Keratinocyte (primary cell): ENCODE results near the gene GOLGB1. TPM values are rescaled to one million over a fixed set of nuclear protein-coding genes. Genes with fewer than 3 reads are reported as not detected.

Experiments used
- DNase-seq: peaks from one replicate; pipeline ENCODE4 v3.0.0-alpha.2; 2011; ENCODE audit warnings: low read depth, missing footprints, low spot score
- FAIRE-seq: peaks from 2 replicates; lab custom pipeline; 2011; peaks lifted over from hg19 to GRCh38; lab: Jason Lieb, UNC
- H2AFZ ChIP-seq: 2 replicates; pipeline ENCODE4 v1.6.0; 2012; ENCODE audit warnings: low read length, control low read depth, inconsistent platforms; ENCODE audit not compliant: control insufficient read depth
- H3K27ac ChIP-seq: 2 replicates; pipeline ENCODE4 v1.5.1; 2011; ENCODE audit warnings: low read length; ENCODE audit not compliant: control insufficient read depth, insufficient read depth
- H3K27me3 ChIP-seq: 3 replicates; pipeline ENCODE4 v1.6.0; 2011; ENCODE audit warnings: low read length; ENCODE audit not compliant: control insufficient read depth, insufficient read depth; ENCODE audit errors: extremely low read depth
- H3K36me3 ChIP-seq, 2 experiments: 2 replicates in 1 of 2; 3 replicates in 1 of 2; pipeline ENCODE4 v1.5.1; 2011; ENCODE audit warnings: low read length in 2 of 2, mild to moderate bottlenecking in 1 of 2; ENCODE audit not compliant: control insufficient read depth in 2 of 2, insufficient read depth in 2 of 2; ENCODE audit errors: extremely low read depth in 1 of 2
- H3K4me1 ChIP-seq: 3 replicates; pipeline ENCODE4 v1.5.1; 2011; ENCODE audit warnings: low read length; ENCODE audit not compliant: control insufficient read depth, insufficient read depth; ENCODE audit errors: extremely low read depth
- H3K4me2 ChIP-seq: 3 replicates; pipeline ENCODE4 v1.6.0; 2011; ENCODE audit warnings: low read depth, low read length; ENCODE audit not compliant: control insufficient read depth, insufficient read depth; ENCODE audit errors: extremely low read depth
- H3K4me3 ChIP-seq, 3 experiments: fragments of 200-600 bp in 1 of 3; sonication (generic) in 1 of 3; 2 replicates in 2 of 3; 3 replicates in 1 of 3; pipeline ENCODE4 v1.5.1; 2011 to 2016; ENCODE audit warnings: low read length in 3 of 3, mild to moderate bottlenecking in 3 of 3, control low read depth in 2 of 3, inconsistent platforms in 1 of 3, low read depth in 1 of 3, mixed read lengths in 1 of 3, mixed run types in 1 of 3, moderate library complexity in 1 of 3; ENCODE audit not compliant: control insufficient read depth in 2 of 3, insufficient read depth in 2 of 3; ENCODE audit errors: extremely low read depth in 1 of 3
- H3K79me2 ChIP-seq: 2 replicates; pipeline ENCODE4 v1.6.0; 2012; ENCODE audit warnings: low read length; ENCODE audit not compliant: control insufficient read depth, insufficient read depth
- H3K9ac ChIP-seq: 3 replicates; pipeline ENCODE4 v1.6.0; 2011; ENCODE audit warnings: low read length; ENCODE audit not compliant: control insufficient read depth, insufficient read depth; ENCODE audit errors: extremely low read depth
- H3K9me1 ChIP-seq: 3 replicates; pipeline ENCODE4 v1.6.0; 2011; ENCODE audit warnings: low read length; ENCODE audit not compliant: control insufficient read depth, insufficient read depth; ENCODE audit errors: extremely low read depth
- H3K9me3 ChIP-seq: 2 replicates; pipeline ENCODE4 v1.5.1; 2012; ENCODE audit warnings: low read depth, low read length; ENCODE audit not compliant: control insufficient read depth
- H4K20me1 ChIP-seq: 3 replicates; pipeline ENCODE4 v1.6.0; 2011; ENCODE audit warnings: low read length; ENCODE audit not compliant: control insufficient read depth, insufficient read depth; ENCODE audit errors: extremely low read depth
- CTCF ChIP-seq, 3 experiments: IDR thresholded peaks in 1 of 3; conservative IDR thresholded peaks in 1 of 3; optimal IDR thresholded peaks in 1 of 3; 2 replicates in 2 of 3; 3 replicates in 1 of 3; pipeline versions ENCODE3 to v1.5.1; 2011; ENCODE audit warnings: low read length in 3 of 3, mild to moderate bottlenecking in 3 of 3, moderate library complexity in 2 of 3, control low read depth in 1 of 3, inconsistent platforms in 1 of 3; ENCODE audit not compliant: insufficient read depth in 2 of 3; ENCODE audit errors: extremely low read depth in 1 of 3
- EZH2 ChIP-seq: IDR thresholded peaks from one replicate; pipeline ENCODE4 v1.6.1; 2012; ENCODE audit warnings: inconsistent platforms, mild to moderate bottlenecking, low read length, moderate library complexity
- dilution Hi-C: fragments of 300-500 bp; cut with MboI; formaldehyde crosslinking; loops from one replicate; pipeline ENCODE4 v1.7.0; 2020; ENCODE audit warnings: low sequenced_read_pairs; ENCODE audit not compliant: extremely low pct_ligation_motif_present
- polyA plus RNA-seq, 5 experiments: library from polyadenylated mRNA; depleted of rRNA in 3 of 5; stranded (reverse) in 3 of 5; stranded (forward) in 1 of 5; unstranded in 1 of 5; fragments of >200 nt; gene quantifications; 1 replicate in 1 of 5; 2 replicates in 3 of 5; 3 replicates in 1 of 5; pipeline versions ENCODE4 v1.2.1 to v1.2.3, GENCODE V29; 2011 to 2012; ENCODE audit warnings: missing spikeins in 2 of 5, low read depth in 1 of 5, low replicate concordance in 1 of 5

Gene GOLGB1
- polyA plus RNA-seq, 1 donor (not counting 4 experiments of a cell fraction or from before 2014, with no cell fraction given): 21.7 TPM

GRCh38 chr3:121740896-121741295 lies 8.6 kb downstream of the GOLGB1 start:
- Histone ChIP-seq H3K4me1 (no peaks in the 10 kb centered on the region), H3K4me3 (no peak overlapping the region), H3K79me2 (peaks cover 78% of the 10 kb centered on the region), H4K20me1 (no peaks in the 10 kb centered on the region), H3K4me2 (no peak overlapping the region), H3K9me1 (peaks cover 4% of the 10 kb centered on the region), H3K27ac (no peak overlapping the region), H3K9me3 (no peaks in the 10 kb centered on the region), H3K36me3 (peaks cover 0 to under 1% of the 10 kb centered on the region in 2 experiments), H2AFZ (no peak overlapping the region), H3K9ac (no peak overlapping the region), H3K27me3 (no peaks in the 10 kb centered on the region)
- dilution Hi-C loops: no loop called here
- DNase-seq (no peak), FAIRE-seq (no peak)
- TF ChIP-seq EZH2: no peak
- no peak for TF ChIP-seq CTCF (optimal IDR thresholded peaks at IDR 0.05 in 1 of 3, IDR thresholded peaks at IDR 0.05 in 1 of 3, conservative IDR thresholded peaks at IDR 0.05 in 1 of 3; ENCODE audit: extremely low read depth in 1 of 3, insufficient read depth in 2 of 3, low read length in 3 of 3)

- H3K9me3 ChIP-seq: no peaks in the 10 kb centered on the region
- no peaks in the 10 kb centered on the region for H3K4me1 ChIP-seq
- H3K27ac ChIP-seq: no peak overlapping the region
- no peak overlapping the region for H3K4me2 ChIP-seq
- H3K27me3 ChIP-seq: no peaks in the 10 kb centered on the region
- no peak overlapping the region for H2AFZ ChIP-seq
- H3K9me1 ChIP-seq: peaks cover 4% of the 10 kb centered on the region
- H4K20me1 ChIP-seq: no peaks in the 10 kb centered on the region
- no peak overlapping the region for H3K9ac ChIP-seq
- no peak for TF ChIP-seq CTCF (optimal IDR thresholded peaks at IDR 0.05 in 1 of 3, IDR thresholded peaks at IDR 0.05 in 1 of 3, conservative IDR thresholded peaks at IDR 0.05 in 1 of 3; ENCODE audit: extremely low read depth in 1 of 3, insufficient read depth in 2 of 3, low read length in 3 of 3)
- no peak for TF ChIP-seq EZH2
- no peak overlapping the region for H3K4me3 ChIP-seq
- no peak for FAIRE-seq
- H3K79me2 ChIP-seq: peaks cover 77% of the 10 kb centered on the region
- DNase-seq: no peak
- dilution Hi-C loops: no loop called here
- H3K36me3 ChIP-seq: no peaks in the 10 kb centered on the region
Observed at GRCh38 chr3:121739902-121740301, 9.6 kb downstream of the GOLGB1 start.
